NCI-H2081 treated with DMSO at 0.1 percent for 48 hours (cell line): ENCODE results near the gene NDUFB1.

Experiments
- DNase-seq: peaks from one replicate; lab custom pipeline; 2025; lab: John Stamatoyannopoulos, UW

NDUFB1 gene

GRCh38 chr14:92121670-92122350 lies at the start of gene NDUFB1, which contains the start of gene CPSF2:
Gene NDUFB1, minus strand, starts transcription at chr14:92121706. Its CDS starts 4,069 bp downstream, at chr14:92117637.
Gene CPSF2, plus strand, starts transcription at chr14:92121969. Its CDS starts 9,016 bp downstream, at chr14:92130985.
- DNase-seq, result peak; percentile 66

- no peak for DNase-seq
These were observed 43.5 kb upstream of the NDUFB1 start for GRCh38 chr14:92164958-92165357.

GRCh38 chr14:92161521-92161920 lies 40.0 kb upstream of the NDUFB1 start:
- DNase-seq, result no peak

GRCh38 chr14:92160619-92161018 lies 39.1 kb upstream of the NDUFB1 start:
- no peak for DNase-seq

- DNase-seq, result peak; percentile 14
These were observed 32.9 kb upstream of the NDUFB1 start for GRCh38 chr14:92154283-92154942.

- DNase-seq, result no peak
These were observed 32.1 kb upstream of the NDUFB1 start for GRCh38 chr14:92153581-92153980.

GRCh38 chr14:92144708-92145107 lies 23.2 kb upstream of the NDUFB1 start:
- DNase-seq, result no peak

- DNase-seq, result no peak
These were observed 22.5 kb upstream of the NDUFB1 start for GRCh38 chr14:92143962-92144361.

- DNase-seq, result no peak
These were observed 21.8 kb upstream of the NDUFB1 start for GRCh38 chr14:92143309-92143708.

GRCh38 chr14:92135269-92135668 lies 13.8 kb upstream of the NDUFB1 start:
- DNase-seq, result peak; percentile 13

GRCh38 chr14:92134456-92134855 lies 12.9 kb upstream of the NDUFB1 start:
- DNase-seq, result no peak

- DNase-seq, result no peak
These were observed 1.3 kb upstream of the NDUFB1 start for GRCh38 chr14:92122761-92123160.

- DNase-seq, result no peak
These were observed 808 bp upstream of the NDUFB1 start for GRCh38 chr14:92122351-92122677.

GRCh38 chr14:92121207-92121669 lies 268 bp downstream of the NDUFB1 start:
- no peak for DNase-seq

- DNase-seq, result no peak
These were observed 12.0 kb downstream of the NDUFB1 start for GRCh38 chr14:92109490-92109889.

- no peak for DNase-seq
These were observed 12.9 kb downstream of the NDUFB1 start for GRCh38 chr14:92108345-92109254.

- DNase-seq, result peak; percentile 93
These were observed 15.2 kb downstream of the NDUFB1 start, which contains the start of gene ATXN3 for GRCh38 chr14:92106143-92106926. Gene ATXN3, minus strand, starts transcription at chr14:92106582. Its CDS starts 30 bp downstream, at chr14:92106552.

- no peak for DNase-seq
These were observed 15.7 kb downstream of the NDUFB1 start for GRCh38 chr14:92105893-92106142.

GRCh38 chr14:92105073-92105892 lies 16.2 kb downstream of the NDUFB1 start:
- no peak for DNase-seq

GRCh38 chr14:92103363-92103989 lies 18.0 kb downstream of the NDUFB1 start:
- DNase-seq, result no peak

GRCh38 chr14:92099802-92100201 lies 21.7 kb downstream of the NDUFB1 start:
- no peak for DNase-seq
